IPS-18a (cell line): ENCODE results near the gene MFRP.
A peak's percentile ranks its signal among the peaks of the same experiment; 100 is the strongest.

ENCODE experiments used
- H3K27ac ChIP-seq: one replicate; pipeline ENCODE4 v1.5.1; 2013; ENCODE audit warnings: low read length
- H3K27me3 ChIP-seq: one replicate; pipeline ENCODE4 v1.6.1; 2013; ENCODE audit warnings: mild to moderate bottlenecking, low read length; ENCODE audit not compliant: control insufficient read depth, insufficient read depth
- H3K36me3 ChIP-seq: one replicate; pipeline ENCODE4 v1.6.1; 2013; ENCODE audit warnings: low read depth, low read length; ENCODE audit not compliant: control insufficient read depth
- H3K4me1 ChIP-seq: one replicate; pipeline ENCODE4 v1.6.1; 2013; ENCODE audit warnings: low read depth, low read length; ENCODE audit not compliant: control insufficient read depth
- H3K4me3 ChIP-seq: one replicate; pipeline ENCODE4 v1.5.1; 2013; ENCODE audit warnings: low read length
- H3K9ac ChIP-seq: one replicate; pipeline ENCODE4 v1.6.1; 2013; ENCODE audit warnings: mild to moderate bottlenecking, low read length, moderate library complexity
- H3K9me3 ChIP-seq: one replicate; pipeline ENCODE4 v1.6.1; 2013; ENCODE audit warnings: low read depth, low read length; ENCODE audit not compliant: control insufficient read depth

The MFRP gene

GRCh38 chr11:119324189-119324588 lies 22.3 kb downstream of the MFRP start:
- Histone ChIP-seq H3K27ac (no peak overlapping the region), H3K4me1 (peaks cover 15% of the 10 kb centered on the region)

GRCh38 chr11:119323532-119324033 lies 22.9 kb downstream of the MFRP start:
- no peaks in the 10 kb centered on the region for H3K9me3 ChIP-seq
- no peaks in the 10 kb centered on the region for H3K36me3 ChIP-seq
- no peak overlapping the region for H3K4me3 ChIP-seq
- peaks cover 20% of the 10 kb centered on the region for H3K4me1 ChIP-seq
- no peak overlapping the region for H3K27ac ChIP-seq
- H3K27me3 ChIP-seq, result peaks cover 12% of the 10 kb centered on the region
- no peak overlapping the region for H3K9ac ChIP-seq

More at GRCh38 chr11:119324189-119324588, 22.3 kb downstream of the MFRP start:
- Histone ChIP-seq H3K9ac (no peak overlapping the region), H3K9me3 (no peaks in the 10 kb centered on the region), H3K27me3 (peaks cover 8% of the 10 kb centered on the region), H3K4me3 (no peak overlapping the region), H3K36me3 (no peaks in the 10 kb centered on the region)

GRCh38 chr11:119322921-119323531 lies 23.5 kb downstream of the MFRP start:
- Histone ChIP-seq H3K36me3 (no peaks in the 10 kb centered on the region), H3K9me3 (no peaks in the 10 kb centered on the region), H3K4me1 (peaks cover 26% of the 10 kb centered on the region), H3K4me3 (no peak overlapping the region), H3K27ac (no peak overlapping the region), H3K9ac (no peak overlapping the region), H3K27me3 (peaks cover 18% of the 10 kb centered on the region)

GRCh38 chr11:119322360-119322739 lies 24.2 kb downstream of the MFRP start:
- Histone ChIP-seq H3K27ac (no peak overlapping the region), H3K27me3 (peaks cover 25% of the 10 kb centered on the region), H3K9me3 (no peaks in the 10 kb centered on the region), H3K36me3 (no peaks in the 10 kb centered on the region), H3K4me1 (peaks cover 33% of the 10 kb centered on the region), H3K4me3 (no peak overlapping the region), H3K9ac (no peak overlapping the region)

- Histone ChIP-seq H3K27me3 (peaks cover 38% of the 10 kb centered on the region), H3K4me1 (peaks cover 36% of the 10 kb centered on the region), H3K9me3 (no peaks in the 10 kb centered on the region), H3K27ac (no peak overlapping the region), H3K9ac (peak overlapping the region; percentile 53), H3K36me3 (no peaks in the 10 kb centered on the region), H3K4me3 (peak overlapping the region; percentile 58)
These were observed 25.6 kb downstream of the MFRP start for GRCh38 chr11:119320776-119321524.

GRCh38 chr11:119320240-119320775 lies 26.2 kb downstream of the MFRP start:
- Histone ChIP-seq H3K4me1 (peaks cover 42% of the 10 kb centered on the region), H3K9me3 (no peaks in the 10 kb centered on the region), H3K4me3 (peak overlapping the region; percentile 58), H3K27me3 (peaks cover 44% of the 10 kb centered on the region), H3K36me3 (no peaks in the 10 kb centered on the region), H3K27ac (no peak overlapping the region), H3K9ac (no peak overlapping the region)

- H3K4me1 ChIP-seq, result peaks cover 43% of the 10 kb centered on the region
- no peaks in the 10 kb centered on the region for H3K9me3 ChIP-seq
- H3K27ac ChIP-seq, result no peak overlapping the region
- H3K9ac ChIP-seq, result no peak overlapping the region
- peaks cover 50% of the 10 kb centered on the region for H3K27me3 ChIP-seq
- H3K4me3 ChIP-seq, result peak overlapping the region; percentile 58
- no peaks in the 10 kb centered on the region for H3K36me3 ChIP-seq
These were observed 26.7 kb downstream of the MFRP start for GRCh38 chr11:119319700-119320239.

- H3K27ac ChIP-seq, result no peak overlapping the region
- no peak overlapping the region for H3K9ac ChIP-seq
- no peaks in the 10 kb centered on the region for H3K9me3 ChIP-seq
- no peaks in the 10 kb centered on the region for H3K36me3 ChIP-seq
- H3K4me1 ChIP-seq, result peaks cover 43% of the 10 kb centered on the region
- H3K27me3 ChIP-seq, result peaks cover 55% of the 10 kb centered on the region
- peak overlapping the region; percentile 58 for H3K4me3 ChIP-seq
These were observed 27.3 kb downstream of the MFRP start for GRCh38 chr11:119319136-119319699.

- Histone ChIP-seq H3K27ac (no peak overlapping the region), H3K36me3 (no peaks in the 10 kb centered on the region), H3K9ac (no peak overlapping the region), H3K9me3 (no peaks in the 10 kb centered on the region), H3K27me3 (peaks cover 58% of the 10 kb centered on the region), H3K4me3 (no peak overlapping the region), H3K4me1 (peaks cover 43% of the 10 kb centered on the region)
These were observed 28.0 kb downstream of the MFRP start for GRCh38 chr11:119318240-119319135.

GRCh38 chr11:119317592-119318239 lies 28.8 kb downstream of the MFRP start:
- H3K27me3 ChIP-seq, result peaks cover 58% of the 10 kb centered on the region
- H3K27ac ChIP-seq, result no peak overlapping the region
- H3K9me3 ChIP-seq, result no peaks in the 10 kb centered on the region
- H3K4me1 ChIP-seq, result peaks cover 43% of the 10 kb centered on the region
- H3K4me3 ChIP-seq, result peak overlapping the region; percentile 23
- H3K9ac ChIP-seq, result no peak overlapping the region
- no peaks in the 10 kb centered on the region for H3K36me3 ChIP-seq
